MCF 10A (cell line): ENCODE data around the gene FDX1. TPM values are rescaled to one million over a fixed set of nuclear protein-coding genes. Genes with fewer than 3 reads are reported as not detected.

Experiments used
- BruUV-seq: library from RNA; stranded (reverse); fragments of 400-500 nt; replicated peaks from 2 replicates; lab custom pipeline; 2021; lab: Mats Ljungman, UMichigan
- CTCF ChIA-PET: fragments of 300-600 bp; sonication (Branson Sonifier 250); formaldehyde crosslinking; extraction: SDS; loops from one replicate; lab custom pipeline; 2021; ENCODE audit warnings: antibody characterized with exemption, inconsistent platforms; lab: Yijun Ruan, JAX
- POLR2A ChIA-PET: fragments of 300-600, 350-650 bp; sonication (Branson Sonifier 250); formaldehyde crosslinking; extraction: SDS; loops from one replicate; lab custom pipeline; 2020; ENCODE audit warnings: antibody characterized with exemption, inconsistent platforms; lab: Yijun Ruan, JAX
- DNase-seq: peaks from one replicate; pipeline ENCODE4 v3.0.0-alpha.2; 2018; ENCODE audit not compliant: unreplicated experiment
- H3K27ac Mint-ChIP-seq: one replicate; pipeline ENCODE4 v1.8.0; 2022; ENCODE audit warnings: mild to moderate bottlenecking, low read depth, mixed read lengths; ENCODE audit not compliant: unreplicated experiment
- H3K27me3 Mint-ChIP-seq: one replicate; pipeline ENCODE4 v1.8.0; 2022; ENCODE audit warnings: mixed read lengths; ENCODE audit not compliant: insufficient read depth, unreplicated experiment
- H3K36me3 Mint-ChIP-seq: one replicate; pipeline ENCODE4 v1.8.0; 2022; ENCODE audit warnings: mild to moderate bottlenecking, moderate library complexity, mixed read lengths; ENCODE audit not compliant: insufficient read depth, unreplicated experiment
- H3K4me1 Mint-ChIP-seq: one replicate; pipeline ENCODE4 v1.8.0; 2022; ENCODE audit warnings: mixed read lengths; ENCODE audit not compliant: insufficient read depth, unreplicated experiment
- H3K4me3 Mint-ChIP-seq: one replicate; pipeline ENCODE4 v1.8.0; 2022; ENCODE audit warnings: mild to moderate bottlenecking, moderate library complexity, mixed read lengths; ENCODE audit not compliant: unreplicated experiment
- H3K9me3 Mint-ChIP-seq: one replicate; pipeline ENCODE4 v1.8.0; 2022; ENCODE audit warnings: mixed read lengths; ENCODE audit not compliant: unreplicated experiment
- intact Hi-C: fragments of 100-400 bp; cut with micrococcal nuclease; formaldehyde crosslinking; loops from 2 replicates; pipeline ENCODE4 v1.14.1; 2022
- total RNA-seq: library from RNA; stranded (reverse); gene quantifications from 2 replicates; pipeline ENCODE4 v1.2.3, GENCODE V29; 2022
- TF ChIP-seq, protein P1 (sequence below): fragments of 200-600 bp; IDR thresholded peaks from one replicate; pipeline ENCODE4 v1.8.0; 2022; ENCODE audit warnings: antibody characterized with exemption, mild to moderate bottlenecking; ENCODE audit not compliant: unreplicated experiment

The FDX1 gene
- total RNA-seq, 1 experiment from 2014 or later, result 21.1 TPM

DNA sequence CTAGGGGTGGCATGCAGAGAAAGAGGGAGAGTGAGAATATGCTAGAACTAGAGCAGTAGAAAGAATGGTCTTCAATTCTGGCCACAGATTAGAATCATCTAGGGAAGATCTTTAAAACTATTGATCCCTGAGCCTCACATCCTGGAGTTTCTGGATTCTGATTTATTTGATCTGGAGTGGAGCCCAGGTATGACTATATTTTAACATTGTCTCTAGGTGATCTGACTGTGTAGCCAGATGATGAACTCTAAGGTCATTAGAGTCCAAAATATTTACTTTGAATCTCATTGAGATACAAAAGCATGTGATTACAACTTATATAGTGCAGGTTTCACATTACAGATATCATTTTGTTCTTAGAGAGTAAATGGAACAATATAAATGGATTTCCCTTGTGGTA lies 79.7 kb downstream of the FDX1 start:
- CTCF ChIA-PET, result no interaction called here
- Mint-ChIP-seq H3K27me3 (no peaks in the 10 kb centered on the region), H3K27ac (no peak overlapping the region), H3K36me3 (no peaks in the 10 kb centered on the region), H3K4me1 (no peaks in the 10 kb centered on the region), H3K9me3 (no peaks in the 10 kb centered on the region), H3K4me3 (no peak overlapping the region)
- intact Hi-C loops, result no loop called here
- TF ChIP-seq, protein P1, sequence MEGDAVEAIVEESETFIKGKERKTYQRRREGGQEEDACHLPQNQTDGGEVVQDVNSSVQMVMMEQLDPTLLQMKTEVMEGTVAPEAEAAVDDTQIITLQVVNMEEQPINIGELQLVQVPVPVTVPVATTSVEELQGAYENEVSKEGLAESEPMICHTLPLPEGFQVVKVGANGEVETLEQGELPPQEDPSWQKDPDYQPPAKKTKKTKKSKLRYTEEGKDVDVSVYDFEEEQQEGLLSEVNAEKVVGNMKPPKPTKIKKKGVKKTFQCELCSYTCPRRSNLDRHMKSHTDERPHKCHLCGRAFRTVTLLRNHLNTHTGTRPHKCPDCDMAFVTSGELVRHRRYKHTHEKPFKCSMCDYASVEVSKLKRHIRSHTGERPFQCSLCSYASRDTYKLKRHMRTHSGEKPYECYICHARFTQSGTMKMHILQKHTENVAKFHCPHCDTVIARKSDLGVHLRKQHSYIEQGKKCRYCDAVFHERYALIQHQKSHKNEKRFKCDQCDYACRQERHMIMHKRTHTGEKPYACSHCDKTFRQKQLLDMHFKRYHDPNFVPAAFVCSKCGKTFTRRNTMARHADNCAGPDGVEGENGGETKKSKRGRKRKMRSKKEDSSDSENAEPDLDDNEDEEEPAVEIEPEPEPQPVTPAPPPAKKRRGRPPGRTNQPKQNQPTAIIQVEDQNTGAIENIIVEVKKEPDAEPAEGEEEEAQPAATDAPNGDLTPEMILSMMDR, result no peak
- POLR2A ChIA-PET, result no interaction called here
- no peak for DNase-seq
- no TSS peak for BruUV-seq

DNA sequence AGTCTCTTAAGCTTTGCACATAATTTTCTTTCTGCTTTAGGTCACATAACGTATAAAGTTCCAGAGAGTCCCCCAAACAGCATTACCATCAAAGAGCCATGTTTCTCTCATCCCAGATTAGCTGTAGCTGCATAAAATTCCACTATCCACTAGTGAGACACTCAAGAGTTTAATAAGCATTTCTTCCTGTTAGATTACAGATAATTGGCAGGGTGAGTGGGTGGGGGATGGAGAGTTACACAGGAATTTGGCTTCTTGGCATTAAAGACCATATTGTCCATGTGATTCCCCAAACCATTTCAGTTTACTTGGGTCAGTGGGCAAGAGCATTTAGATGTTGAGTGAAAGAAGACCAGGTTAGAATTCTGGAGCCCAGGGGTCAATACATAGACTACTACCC lies 82.3 kb downstream of the FDX1 start:
- Mint-ChIP-seq H3K27me3 (no peaks in the 10 kb centered on the region), H3K4me1 (no peaks in the 10 kb centered on the region), H3K36me3 (no peaks in the 10 kb centered on the region), H3K9me3 (no peaks in the 10 kb centered on the region), H3K27ac (no peak overlapping the region), H3K4me3 (no peak overlapping the region)
- intact Hi-C loops, result no loop called here
- TF ChIP-seq, protein P1, result no peak
- ChIA-PET POLR2A (no interaction called here), CTCF (interaction anchor here (0.5 kb wide), 1 partner anchor 267 kb away, joined by 6 read pairs; no protein-coding TSS in a partner anchor)
- no TSS peak for BruUV-seq
- no peak for DNase-seq

DNA sequence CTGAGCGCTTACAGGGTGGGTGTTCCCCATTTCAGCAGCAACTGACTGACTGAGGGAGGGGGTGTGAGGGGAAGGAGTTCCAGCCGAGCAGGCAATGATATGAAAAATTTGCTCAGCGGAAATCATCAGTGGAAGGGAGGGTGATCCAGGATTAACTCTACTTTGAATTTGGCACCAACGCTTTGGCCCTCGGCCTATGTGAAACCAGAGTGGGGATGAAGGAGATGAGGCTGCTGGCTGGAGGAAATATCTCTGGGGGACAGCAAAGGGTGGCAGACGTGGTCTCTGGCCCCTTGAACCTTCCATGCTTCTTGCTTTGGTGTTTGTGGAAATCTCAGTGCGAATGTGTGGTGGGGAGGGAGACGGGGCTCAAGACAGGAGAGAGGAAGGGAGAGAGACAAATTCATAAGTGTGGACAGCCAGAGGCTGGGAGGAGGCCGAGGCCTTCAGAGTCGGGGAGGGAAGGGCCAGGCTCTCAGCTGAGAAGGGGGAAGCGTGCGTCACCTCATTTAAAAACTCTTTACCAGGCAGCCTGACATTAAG lies 83.6 kb downstream of the FDX1 start:
- intact Hi-C loops, result no loop called here
- no peak overlapping the region for H3K4me3 Mint-ChIP-seq
- no peaks in the 10 kb centered on the region for H3K27me3 Mint-ChIP-seq
- ChIA-PET POLR2A (no interaction called here), CTCF (no interaction called here)
- no peak for DNase-seq
- peaks cover 3% of the 10 kb centered on the region for H3K9me3 Mint-ChIP-seq
- TF ChIP-seq, protein P1, result no peak
- H3K36me3 Mint-ChIP-seq, result no peaks in the 10 kb centered on the region
- H3K4me1 Mint-ChIP-seq, result no peaks in the 10 kb centered on the region
- BruUV-seq, result no TSS peak
- H3K27ac Mint-ChIP-seq, result no peak overlapping the region

DNA sequence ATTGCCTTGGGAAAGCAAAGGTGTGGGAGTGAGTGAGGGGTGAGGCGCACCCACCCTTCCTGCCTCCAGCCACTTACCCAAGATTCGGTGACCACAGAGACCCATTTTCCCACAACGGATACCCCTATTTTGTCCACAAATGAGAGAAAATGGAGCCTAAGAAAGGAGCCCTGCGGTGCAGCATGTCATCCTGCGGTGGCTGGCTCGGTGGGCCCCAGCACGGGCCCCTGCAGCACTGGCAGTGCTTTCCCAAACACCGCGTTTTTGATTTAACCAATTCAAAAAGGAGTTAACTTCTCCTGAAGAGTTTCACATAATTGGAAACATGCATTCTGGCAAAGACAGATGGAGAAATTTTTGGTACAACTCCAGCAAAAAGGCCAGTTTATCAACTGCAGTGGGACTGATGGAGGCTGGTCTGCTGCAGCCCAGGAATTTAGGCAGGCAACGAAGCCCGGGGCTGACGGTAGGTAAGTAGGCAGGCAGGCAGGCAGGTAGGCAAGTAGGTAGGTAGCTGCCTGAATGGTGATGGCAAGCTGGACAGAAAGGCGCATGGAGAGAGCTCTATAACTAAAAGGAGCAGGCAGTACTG lies 84.2 kb downstream of the FDX1 start:
- Mint-ChIP-seq H3K4me3 (no peak overlapping the region), H3K4me1 (peaks cover 5% of the 10 kb centered on the region), H3K27me3 (no peaks in the 10 kb centered on the region), H3K36me3 (no peaks in the 10 kb centered on the region), H3K27ac (no peak overlapping the region), H3K9me3 (peaks cover 8% of the 10 kb centered on the region)
- intact Hi-C loops, result no loop called here
- ChIA-PET POLR2A (no interaction called here), CTCF (no interaction called here)
- no TSS peak for BruUV-seq
- TF ChIP-seq, protein P1, result no peak
- no peak for DNase-seq

Other genes starting within 250 kb of the FDX1 start
- gene RDX, start 133.3 kb upstream of the FDX1 start, total RNA-seq, result 132 and 145 TPM in 2 replicates